Erythroblast (primary cell): Measurements from ENCODE around the gene SUPT3H.

Experiments
- GATA1 ChIP-seq: IDR thresholded peaks from 2 replicates; pipeline ENCODE4 v1.6.1; 2011; ENCODE audit warnings: low read depth, mild to moderate bottlenecking, control low read depth, low read length, moderate library complexity
- POLR2A ChIP-seq: IDR thresholded peaks from 2 replicates; pipeline ENCODE4 v1.6.1; 2011; ENCODE audit warnings: mild to moderate bottlenecking, low read length

GRCh38 chr6:45138765-45139164, 239.0 kb downstream of the SUPT3H start:
- no peak for TF ChIP-seq POLR2A
- no peak for TF ChIP-seq GATA1
